Measurements from ENCODE around the gene RSBN1L.

DNA sequence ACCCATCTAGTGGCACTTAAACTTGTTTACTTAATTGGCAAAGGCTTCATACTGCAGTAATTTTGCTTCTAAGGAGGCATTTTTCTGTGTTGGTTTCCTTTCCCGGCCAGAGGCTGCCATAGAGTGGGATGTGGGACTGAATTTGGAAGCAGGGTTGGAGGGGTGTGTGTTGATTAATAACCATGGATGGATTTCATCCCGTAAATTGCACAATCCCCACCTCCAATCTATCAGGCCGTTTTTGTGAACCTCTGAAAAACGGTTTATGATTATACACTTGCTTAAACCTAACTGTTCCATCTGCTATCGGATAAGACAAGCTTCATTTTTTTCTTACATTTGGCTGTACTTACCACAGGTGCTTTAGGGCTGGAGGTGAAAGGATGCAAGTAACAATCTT lies 100.7 kb downstream of the RSBN1L start:
- TF ChIP-seq, protein P1, sequence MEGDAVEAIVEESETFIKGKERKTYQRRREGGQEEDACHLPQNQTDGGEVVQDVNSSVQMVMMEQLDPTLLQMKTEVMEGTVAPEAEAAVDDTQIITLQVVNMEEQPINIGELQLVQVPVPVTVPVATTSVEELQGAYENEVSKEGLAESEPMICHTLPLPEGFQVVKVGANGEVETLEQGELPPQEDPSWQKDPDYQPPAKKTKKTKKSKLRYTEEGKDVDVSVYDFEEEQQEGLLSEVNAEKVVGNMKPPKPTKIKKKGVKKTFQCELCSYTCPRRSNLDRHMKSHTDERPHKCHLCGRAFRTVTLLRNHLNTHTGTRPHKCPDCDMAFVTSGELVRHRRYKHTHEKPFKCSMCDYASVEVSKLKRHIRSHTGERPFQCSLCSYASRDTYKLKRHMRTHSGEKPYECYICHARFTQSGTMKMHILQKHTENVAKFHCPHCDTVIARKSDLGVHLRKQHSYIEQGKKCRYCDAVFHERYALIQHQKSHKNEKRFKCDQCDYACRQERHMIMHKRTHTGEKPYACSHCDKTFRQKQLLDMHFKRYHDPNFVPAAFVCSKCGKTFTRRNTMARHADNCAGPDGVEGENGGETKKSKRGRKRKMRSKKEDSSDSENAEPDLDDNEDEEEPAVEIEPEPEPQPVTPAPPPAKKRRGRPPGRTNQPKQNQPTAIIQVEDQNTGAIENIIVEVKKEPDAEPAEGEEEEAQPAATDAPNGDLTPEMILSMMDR (IDR thresholded peaks at IDR 0.05) = no peak
- TF ChIP-seq POLR2AphosphoS5 (IDR thresholded peaks at IDR 0.05; ENCODE audit: insufficient read depth in 1 of 2, low read depth in 1 of 2) (no peak), POLR2A (IDR thresholded peaks at IDR 0.05) (no peak)

Measured in vagina (tissue), 2 donors.